ENCODE data around the gene TPRN. TPM values are rescaled to one million over a fixed set of nuclear protein-coding genes. Genes with fewer than 3 reads are reported as not detected.

The TPRN gene
- 2.8 TPM for total RNA-seq

GRCh38 chr9:137200311-137201204 is at the start of gene TPRN:
Gene TPRN, minus strand, starts transcription at chr9:137200741. Its CDS starts 30 bp downstream, at chr9:137200711.
- TF ChIP-seq CTCF (IDR thresholded peaks at IDR 0.05): peak in 1 of 3 experiments; percentile 29
- Histone ChIP-seq H3K4me3 (peak within 1 kb of the TSS; percentile 77 to 80), H3K27me3 (no peaks in the 10 kb centered on the region), H3K9me3 (no peaks in the 10 kb centered on the region), H3K4me1 (peaks cover 20 to 45% of the 10 kb centered on the region in 2 donors), H3K36me3 (no peaks in the 10 kb centered on the region), H3K27ac (peak within 1 kb of the TSS; percentile 73 to 75)
- intact Hi-C loops (cut with DNase I): loop anchor here (1.0 to 2.0 kb wide), 5 partner anchors 12 to 409 kb away; partner anchors contain the start of genes ANAPC2, SSNA1 and TMEM141
- DNase-seq (ENCODE audit: low spot score in 2 of 2): peak; percentile 99 to 100

GRCh38 chr9:137247916-137248175 is 47.3 kb upstream of the TPRN start:
- no peak for DNase-seq (ENCODE audit: low spot score in 2 of 2)
- Histone ChIP-seq H3K9me3 (no peaks in the 10 kb centered on the region), H3K4me3 (no peak overlapping the region), H3K4me1 (peaks cover 3 to 4% of the 10 kb centered on the region in 2 donors), H3K36me3 (peaks cover 7 to 12% of the 10 kb centered on the region in 2 donors), H3K27me3 (no peaks in the 10 kb centered on the region), H3K27ac (no peak overlapping the region)
- TF ChIP-seq CTCF (IDR thresholded peaks at IDR 0.05): no peak
- intact Hi-C loops (cut with DNase I): no loop called here

GRCh38 chr9:137247135-137247915 is 46.8 kb upstream of the TPRN start:
- intact Hi-C loops (cut with DNase I): no loop called here
- H3K27ac ChIP-seq: no peak overlapping the region
- no peak overlapping the region for H3K4me3 ChIP-seq
- no peak for TF ChIP-seq CTCF (IDR thresholded peaks at IDR 0.05)
- H3K27me3 ChIP-seq: no peaks in the 10 kb centered on the region
- H3K4me1 ChIP-seq: peaks cover 8 to 9% of the 10 kb centered on the region in 2 donors
- DNase-seq (ENCODE audit: low spot score in 2 of 2): no peak
- H3K36me3 ChIP-seq: peaks cover 12 to 17% of the 10 kb centered on the region in 2 donors
- H3K9me3 ChIP-seq: no peaks in the 10 kb centered on the region

GRCh38 chr9:137245450-137246421 is 45.2 kb upstream of the TPRN start:
- Histone ChIP-seq H3K36me3 (peaks cover 14 to 20% of the 10 kb centered on the region in 2 donors), H3K27me3 (no peaks in the 10 kb centered on the region), H3K27ac (no peak overlapping the region), H3K4me1 (peaks cover 13 to 14% of the 10 kb centered on the region in 2 donors), H3K9me3 (no peaks in the 10 kb centered on the region), H3K4me3 (no peak overlapping the region)
- no peak for DNase-seq (ENCODE audit: low spot score in 2 of 2)
- TF ChIP-seq CTCF (IDR thresholded peaks at IDR 0.05): no peak
- intact Hi-C loops (cut with DNase I): no loop called here

Data from ascending aorta (tissue), 2 donors.